ENCODE data around the gene IPCEF1. TPM values are rescaled to one million over a fixed set of nuclear protein-coding genes. Genes with fewer than 3 reads are reported as not detected.
"Not testable (repeated sequence)": the region's sequence is repeated elsewhere in the genome, so short reads cannot be mapped to it uniquely, and the experiment has no call there.

The IPCEF1 gene
- polyA plus RNA-seq, 2 of the 4 experiments (the other 2 are of a cell fraction): 0.01 TPM; not detected in 1

DNA sequence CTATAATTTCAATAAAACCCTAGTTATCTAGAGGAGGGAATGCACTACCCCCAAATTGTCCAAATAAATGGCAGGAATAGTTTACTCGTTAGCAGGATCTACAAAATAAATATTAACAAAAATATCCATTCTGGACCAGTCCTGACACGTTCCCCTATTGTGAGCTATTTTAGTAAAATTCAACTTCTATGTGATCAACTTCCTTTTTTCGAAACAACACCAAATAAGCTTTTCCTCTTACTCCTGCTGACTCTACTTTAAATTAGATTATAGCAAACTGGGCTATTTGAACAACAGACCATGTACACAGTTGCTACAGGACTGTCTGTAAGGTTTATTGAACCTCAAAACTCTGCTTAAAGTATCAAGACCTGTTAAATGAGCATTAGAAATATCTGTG is 154.3 kb downstream of the IPCEF1 start:
- WGBS (ENCODE audit: missing lambda C conversion rate): 25% methylated on average over 3 of the region's 3 CpGs
- POLR2A ChIA-PET: no interaction called here
- H3K27ac ChIP-seq: no peak overlapping the region
- no peak overlapping the region for H3K4me2 ChIP-seq
- FAIRE-seq: no peak
- DNase-seq (ENCODE audit: low read depth in 1 of 2, low spot score in 1 of 2): no peak
- no peak for ATAC-seq
- TF ChIP-seq POLR2AphosphoS2 (conservative IDR thresholded peaks at IDR 0.05; ENCODE audit: low read length) (no peak), RARB (CRISPR knock-in tag; IDR thresholded peaks at IDR 0.05) (no peak), CHD2 (IDR thresholded peaks at IDR 0.05; ENCODE audit: low read length, partially characterized antibody) (no peak), ESRRA (IDR thresholded peaks at IDR 0.05; ENCODE audit: borderline replicate concordance, low read length) (no peak), JUN (IDR thresholded peaks at IDR 0.05) (no peak), CBX8 (IDR thresholded peaks at IDR 0.05) (no peak), ZSCAN20 (CRISPR knock-in tag; IDR thresholded peaks at IDR 0.05) (no peak), PHF8 (IDR thresholded peaks at IDR 0.05; ENCODE audit: borderline replicate concordance, low read depth) (no peak), SREBF2 (IDR thresholded peaks at IDR 0.05) (no peak), KDM1A (IDR thresholded peaks at IDR 0.05; ENCODE audit: low read depth) (no peak)
- TF ChIP-seq, protein P1, sequence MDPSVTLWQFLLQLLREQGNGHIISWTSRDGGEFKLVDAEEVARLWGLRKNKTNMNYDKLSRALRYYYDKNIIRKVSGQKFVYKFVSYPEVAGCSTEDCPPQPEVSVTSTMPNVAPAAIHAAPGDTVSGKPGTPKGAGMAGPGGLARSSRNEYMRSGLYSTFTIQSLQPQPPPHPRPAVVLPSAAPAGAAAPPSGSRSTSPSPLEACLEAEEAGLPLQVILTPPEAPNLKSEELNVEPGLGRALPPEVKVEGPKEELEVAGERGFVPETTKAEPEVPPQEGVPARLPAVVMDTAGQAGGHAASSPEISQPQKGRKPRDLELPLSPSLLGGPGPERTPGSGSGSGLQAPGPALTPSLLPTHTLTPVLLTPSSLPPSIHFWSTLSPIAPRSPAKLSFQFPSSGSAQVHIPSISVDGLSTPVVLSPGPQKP (IDR thresholded peaks at IDR 0.05; ENCODE audit: low read depth, low read length): no peak
- TF ChIP-seq, protein P2, sequence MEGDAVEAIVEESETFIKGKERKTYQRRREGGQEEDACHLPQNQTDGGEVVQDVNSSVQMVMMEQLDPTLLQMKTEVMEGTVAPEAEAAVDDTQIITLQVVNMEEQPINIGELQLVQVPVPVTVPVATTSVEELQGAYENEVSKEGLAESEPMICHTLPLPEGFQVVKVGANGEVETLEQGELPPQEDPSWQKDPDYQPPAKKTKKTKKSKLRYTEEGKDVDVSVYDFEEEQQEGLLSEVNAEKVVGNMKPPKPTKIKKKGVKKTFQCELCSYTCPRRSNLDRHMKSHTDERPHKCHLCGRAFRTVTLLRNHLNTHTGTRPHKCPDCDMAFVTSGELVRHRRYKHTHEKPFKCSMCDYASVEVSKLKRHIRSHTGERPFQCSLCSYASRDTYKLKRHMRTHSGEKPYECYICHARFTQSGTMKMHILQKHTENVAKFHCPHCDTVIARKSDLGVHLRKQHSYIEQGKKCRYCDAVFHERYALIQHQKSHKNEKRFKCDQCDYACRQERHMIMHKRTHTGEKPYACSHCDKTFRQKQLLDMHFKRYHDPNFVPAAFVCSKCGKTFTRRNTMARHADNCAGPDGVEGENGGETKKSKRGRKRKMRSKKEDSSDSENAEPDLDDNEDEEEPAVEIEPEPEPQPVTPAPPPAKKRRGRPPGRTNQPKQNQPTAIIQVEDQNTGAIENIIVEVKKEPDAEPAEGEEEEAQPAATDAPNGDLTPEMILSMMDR (IDR thresholded peaks at IDR 0.05): no peak
- H3K9me3 ChIP-seq: no peaks in the 10 kb centered on the region
- no peak overlapping the region for H3K4me3 ChIP-seq
- CTCF ChIA-PET: no interaction called here
- no peaks in the 10 kb centered on the region for H3K4me1 ChIP-seq

DNA sequence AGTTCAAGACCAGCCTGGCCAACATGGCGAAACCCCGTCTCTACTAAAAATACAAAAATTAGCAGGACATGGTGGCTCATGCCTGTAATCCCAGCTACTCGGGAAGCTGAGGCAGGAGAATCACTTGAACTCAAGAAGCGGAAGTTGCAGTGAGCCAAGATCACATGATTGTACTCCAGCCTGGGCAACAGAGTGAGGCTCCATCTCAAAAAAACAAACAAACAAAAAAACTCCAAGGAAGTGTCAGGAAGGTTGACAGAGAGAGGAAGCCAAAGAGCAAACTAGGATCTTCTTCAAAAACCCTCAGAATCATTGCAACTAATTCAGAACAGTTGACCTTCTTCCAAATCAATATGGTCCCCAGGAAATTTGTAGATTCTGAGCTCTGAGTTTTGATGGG is 154.9 kb downstream of the IPCEF1 start:
- H3K4me1 ChIP-seq; ATAC-seq; H3K9me3 ChIP-seq; FAIRE-seq; H3K4me3 ChIP-seq; H3K4me2 ChIP-seq; DNase-seq (ENCODE audit: low read depth in 1 of 2, low spot score in 1 of 2); H3K27ac ChIP-seq; POLR2A ChIA-PET; CTCF ChIA-PET: not testable (repeated sequence)
- WGBS (ENCODE audit: missing lambda C conversion rate): 83% methylated on average over 4 of the region's 4 CpGs

DNA sequence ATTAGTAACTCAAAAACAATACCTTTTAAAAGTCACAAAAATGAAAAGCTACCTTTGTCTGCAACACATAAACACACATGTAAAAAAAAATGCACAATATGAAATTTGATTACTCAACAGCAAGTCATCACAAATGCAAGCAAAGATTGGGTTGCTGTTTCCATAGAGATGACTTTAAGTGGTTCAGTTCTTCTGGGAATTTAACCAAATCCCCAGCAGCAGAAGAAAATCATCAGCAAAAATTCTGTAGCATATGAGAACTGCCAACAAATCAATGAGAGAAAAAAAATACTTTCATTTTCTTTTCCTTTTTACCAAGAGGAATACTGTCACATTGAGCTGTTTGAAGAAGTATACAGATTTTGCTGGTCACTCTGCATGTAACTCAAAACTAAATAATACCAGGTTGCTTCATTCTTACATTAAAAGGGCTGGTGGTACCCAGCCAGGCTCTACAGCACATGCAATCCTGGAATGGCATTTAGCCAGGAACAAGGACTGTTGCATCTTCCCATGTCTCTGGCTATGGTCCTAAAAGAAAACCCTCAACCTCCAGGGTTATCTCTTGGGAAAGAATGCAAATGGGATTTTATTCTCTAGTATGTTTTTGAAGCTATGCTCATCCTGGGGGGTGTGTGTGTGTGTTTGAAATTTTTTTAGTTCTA is 159.3 kb downstream of the IPCEF1 start:
- Histone ChIP-seq H3K27ac (no peak overlapping the region), H3K9me3 (no peaks in the 10 kb centered on the region), H3K4me1 (no peaks in the 10 kb centered on the region), H3K4me3 (no peak overlapping the region), H3K4me2 (no peak overlapping the region)
- POLR2A ChIA-PET: no interaction called here
- FAIRE-seq: no peak
- CTCF ChIA-PET: no interaction called here
- no peak for DNase-seq (ENCODE audit: low read depth in 1 of 2, low spot score in 1 of 2)
- TF ChIP-seq, protein P3, sequence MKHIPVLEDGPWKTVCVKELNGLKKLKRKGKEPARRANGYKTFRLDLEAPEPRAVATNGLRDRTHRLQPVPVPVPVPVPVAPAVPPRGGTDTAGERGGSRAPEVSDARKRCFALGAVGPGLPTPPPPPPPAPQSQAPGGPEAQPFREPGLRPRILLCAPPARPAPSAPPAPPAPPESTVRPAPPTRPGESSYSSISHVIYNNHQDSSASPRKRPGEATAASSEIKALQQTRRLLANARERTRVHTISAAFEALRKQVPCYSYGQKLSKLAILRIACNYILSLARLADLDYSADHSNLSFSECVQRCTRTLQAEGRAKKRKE (CRISPR knock-in tag; IDR thresholded peaks at IDR 0.05; ENCODE audit: low read depth): no peak
- no peak for ATAC-seq

DNA sequence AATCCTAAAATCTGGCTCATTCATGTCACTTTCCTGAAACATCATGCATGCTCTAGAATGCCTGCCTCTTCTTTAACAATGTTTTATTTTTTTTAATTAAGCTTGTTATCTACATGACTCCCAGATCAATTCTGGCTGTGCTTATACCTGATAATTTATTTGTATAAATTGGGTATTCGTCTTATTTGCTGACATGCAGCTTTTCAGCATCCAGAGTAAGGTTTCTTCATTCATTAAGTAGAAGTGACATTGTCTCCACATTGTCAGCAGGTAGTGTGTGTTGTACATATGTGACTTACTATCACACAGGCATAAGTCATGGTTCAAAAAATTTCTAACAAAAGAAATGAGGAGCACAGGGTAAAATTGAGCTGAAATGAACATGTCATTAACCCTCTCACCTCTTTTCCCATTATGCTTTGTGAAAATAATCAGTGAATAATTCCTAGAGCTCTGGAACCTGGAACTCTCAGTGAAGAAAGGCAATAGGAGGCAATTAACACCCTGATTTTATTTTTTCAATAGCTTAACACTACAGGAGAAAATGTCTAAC is 160.2 kb downstream of the IPCEF1 start:
- CTCF ChIA-PET: interaction anchor here (0.8 kb wide), 1 partner anchor 26 kb away, joined by 3 read pairs; no protein-coding TSS in a partner anchor
- Histone ChIP-seq H3K4me1 (no peaks in the 10 kb centered on the region), H3K4me3 (no peak overlapping the region), H3K4me2 (no peak overlapping the region), H3K9me3 (no peaks in the 10 kb centered on the region), H3K27ac (no peak overlapping the region)
- ATAC-seq (no peak), FAIRE-seq (no peak), DNase-seq (ENCODE audit: low read depth in 1 of 2, low spot score in 1 of 2) (no peak)
- TF ChIP-seq POLR2A (IDR thresholded peaks at IDR 0.05; ENCODE audit: low read length) (no peak), MAFK (IDR thresholded peaks at IDR 0.05; ENCODE audit: partially characterized antibody) (peak; percentile 25)
- POLR2A ChIA-PET: no interaction called here
- WGBS (ENCODE audit: missing lambda C conversion rate): 62% methylated on average over 1 of the region's 1 CpG
